HG02981 (cell line): ENCODE measurements around the gene ATP6V0D1.
"Not testable (repeated sequence)": the region's sequence is repeated elsewhere in the genome, so short reads cannot be mapped to it uniquely, and the experiment has no call there.

Experiments used
- ATAC-seq: cut with Tn5 transposase; IDR thresholded peaks from one replicate; pipeline ENCODE4 v1.9.1; 2021; ENCODE audit warnings: mild to moderate bottlenecking, moderate library complexity; ENCODE audit not compliant: unreplicated experiment

ATP6V0D1 gene

DNA sequence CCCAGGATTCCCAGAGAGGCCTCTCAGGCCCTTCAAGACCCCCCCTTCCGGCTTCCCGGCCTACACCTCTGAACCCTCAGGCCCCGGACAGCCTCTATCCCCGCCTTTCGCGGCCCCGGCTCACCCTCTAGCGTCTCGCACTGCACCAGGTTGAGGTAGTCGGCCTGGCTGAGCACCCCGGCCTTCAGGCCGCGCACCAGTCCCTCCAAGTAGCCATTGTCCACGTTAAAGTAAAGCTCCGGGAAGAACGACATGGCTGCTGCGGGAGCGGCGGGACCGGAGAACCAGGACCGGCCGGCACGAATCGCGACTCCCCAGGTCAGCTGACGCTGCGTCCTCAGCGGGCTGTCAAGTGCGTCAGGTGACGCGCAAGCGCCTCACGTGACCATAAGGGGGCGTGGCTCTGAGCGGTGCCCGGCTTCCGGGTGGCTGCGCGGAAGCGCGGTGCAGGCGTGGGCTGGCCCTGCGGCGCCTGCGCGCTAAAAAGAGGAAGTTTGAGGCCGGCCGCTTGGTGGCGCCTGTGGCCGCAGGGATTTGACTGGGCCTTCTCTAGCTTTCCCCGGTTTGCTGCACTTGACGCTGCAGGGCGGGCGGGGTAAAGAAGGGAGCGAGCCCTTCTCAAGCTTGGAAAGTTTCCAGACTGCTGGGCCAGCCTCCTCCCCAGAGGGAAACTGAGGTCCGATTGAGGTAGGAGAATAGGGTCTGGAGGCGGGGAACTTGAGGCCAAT, at the start of gene ATP6V0D1:
Gene ATP6V0D1, minus strand, starts transcription at position 325 of the 728 bp plus-strand sequence. Its CDS starts 71 bp downstream, at position 254.
- ATAC-seq: peak; percentile 90

DNA sequence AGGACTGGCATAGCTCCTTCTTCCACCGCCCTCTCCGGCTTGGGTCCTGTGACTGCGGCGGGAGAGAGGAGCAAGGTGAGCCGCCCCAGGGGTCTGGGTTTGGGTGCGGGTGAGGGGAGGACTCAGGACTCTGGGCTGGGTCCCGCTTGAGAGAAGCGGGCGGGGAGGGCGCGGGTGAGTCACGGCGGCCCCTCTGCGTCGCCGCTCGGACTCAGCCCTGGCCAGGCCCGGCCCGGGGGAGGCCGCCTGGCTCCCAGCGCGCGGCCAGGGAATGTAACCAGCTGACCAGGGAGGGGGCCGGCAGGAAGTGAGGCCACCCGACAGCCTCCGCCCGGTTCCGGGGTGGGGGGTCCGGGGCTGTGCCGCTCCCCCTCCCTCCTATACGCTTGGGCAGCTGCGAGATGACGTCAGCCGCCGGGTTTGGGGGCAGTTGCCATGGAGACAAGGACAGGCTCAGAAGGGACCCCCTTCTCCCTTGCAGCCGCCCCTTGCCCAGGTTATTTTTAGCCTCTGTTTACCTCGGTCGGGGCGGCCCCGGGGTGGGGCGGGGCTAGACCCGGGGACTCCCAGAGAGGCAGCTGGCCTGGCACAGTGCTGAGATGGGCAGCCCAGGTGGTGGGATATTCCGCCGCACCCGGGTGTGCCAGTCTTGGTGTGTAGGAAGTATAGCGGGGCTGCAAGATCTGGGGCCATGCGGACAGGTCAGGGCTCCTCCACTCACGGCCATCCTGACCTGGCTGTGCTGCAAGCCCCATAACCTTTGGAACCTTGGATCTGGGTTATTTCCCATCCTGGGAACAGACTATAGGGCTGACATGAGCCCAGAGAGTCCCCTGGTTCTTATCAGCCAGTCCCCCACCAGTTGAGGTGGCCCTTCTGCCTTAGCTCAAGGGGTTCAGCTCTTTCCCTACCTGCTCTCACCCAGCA, 49.3 kb upstream of the ATP6V0D1 start:
- ATAC-seq: no peak

DNA sequence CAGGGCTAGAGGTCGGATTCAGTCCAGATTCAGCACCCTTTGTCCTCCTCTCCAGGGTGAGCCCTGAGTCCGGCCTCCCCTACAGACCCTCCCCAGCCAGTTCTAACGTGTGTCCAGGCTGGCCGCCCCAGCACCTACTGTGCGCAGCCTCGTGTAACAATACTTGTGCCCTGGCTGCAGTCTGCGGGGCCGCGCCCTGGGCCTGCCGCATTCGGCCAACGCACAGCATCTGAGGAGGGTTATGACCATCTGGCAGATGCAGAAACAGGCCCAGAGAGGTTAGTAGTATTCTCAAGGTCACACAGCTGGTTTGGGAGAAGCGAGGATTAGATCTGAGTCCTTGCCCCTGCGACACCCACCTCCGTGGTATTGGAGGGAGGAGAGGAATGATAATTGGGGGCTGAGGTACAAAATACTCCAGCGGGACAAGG, 48.6 kb upstream of the ATP6V0D1 start:
- ATAC-seq: no peak

DNA sequence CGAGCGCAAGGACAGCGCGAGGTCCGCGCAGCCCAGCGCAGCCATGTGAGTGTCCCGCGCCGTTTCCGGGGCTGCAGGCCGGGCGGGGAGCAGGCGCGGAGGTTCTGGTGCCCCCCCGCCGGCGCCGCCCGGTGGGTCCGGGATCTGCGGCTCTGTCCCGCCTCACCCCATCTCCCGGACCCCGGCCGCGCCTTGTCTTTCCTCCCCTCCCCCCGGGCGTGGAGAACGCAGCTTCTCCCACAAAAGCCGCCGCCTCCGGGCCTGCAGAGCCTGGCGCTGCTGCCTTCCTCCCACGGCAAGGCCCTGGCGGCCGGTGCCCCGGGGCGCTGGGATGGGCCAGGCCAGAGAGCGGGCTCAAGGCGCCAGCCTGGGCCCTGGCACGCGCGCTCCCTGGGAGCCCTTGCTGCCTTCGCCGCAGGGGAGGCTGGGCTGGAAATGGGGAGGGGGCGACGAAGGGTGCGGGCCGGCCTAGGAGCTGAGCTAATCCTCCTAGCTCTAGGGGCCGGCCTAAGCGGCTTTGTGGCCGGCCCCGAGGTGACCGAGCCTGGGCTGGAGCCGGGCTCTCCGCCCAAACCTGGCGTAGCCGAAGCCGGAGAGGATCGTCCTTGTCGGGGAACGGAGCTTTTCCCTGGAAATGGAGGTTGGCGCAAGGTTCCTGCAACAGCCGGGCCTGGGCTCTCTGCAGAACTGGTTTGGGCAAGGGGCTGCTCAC, 48.1 kb upstream of the ATP6V0D1 start:
- no peak for ATAC-seq

DNA sequence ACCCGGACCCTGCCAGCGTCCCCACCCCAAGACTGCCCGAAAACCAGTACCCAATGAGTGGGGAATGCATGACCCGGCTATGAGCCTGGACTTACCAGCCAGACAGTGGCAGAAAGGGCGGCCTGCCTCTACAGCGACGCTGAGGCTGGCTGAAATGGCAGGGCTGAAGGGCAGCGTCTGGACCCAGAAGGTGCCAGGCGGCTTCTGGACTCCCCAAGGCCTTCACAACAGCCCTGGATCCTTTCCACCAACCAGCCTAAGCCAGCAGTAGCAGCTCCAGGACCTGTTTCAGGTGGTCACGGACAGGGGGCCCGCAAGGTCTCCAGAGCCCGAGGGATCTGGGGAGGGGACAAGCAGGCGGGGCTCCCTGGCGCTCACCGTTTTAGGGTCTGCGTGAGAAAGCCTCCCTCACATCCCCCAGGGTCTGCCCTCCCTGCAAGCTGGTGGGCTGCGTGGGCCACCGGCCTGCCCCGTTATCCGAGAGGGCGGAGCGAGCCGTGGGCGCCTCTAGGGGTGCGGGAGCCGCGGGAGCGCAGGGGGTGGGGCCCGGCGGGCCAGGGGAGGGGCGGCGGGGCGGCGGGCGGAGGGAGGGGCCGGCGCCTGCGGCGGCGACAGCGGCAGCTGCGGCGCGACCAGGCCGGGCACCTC, 47.4 kb upstream of the ATP6V0D1 start, which contains the start of gene RIPOR1:
Gene RIPOR1, plus strand, starts transcription at position 608 of the 648 bp plus-strand sequence. CDS start 9,618 bp downstream, outside the sequence.
- no peak for ATAC-seq

DNA sequence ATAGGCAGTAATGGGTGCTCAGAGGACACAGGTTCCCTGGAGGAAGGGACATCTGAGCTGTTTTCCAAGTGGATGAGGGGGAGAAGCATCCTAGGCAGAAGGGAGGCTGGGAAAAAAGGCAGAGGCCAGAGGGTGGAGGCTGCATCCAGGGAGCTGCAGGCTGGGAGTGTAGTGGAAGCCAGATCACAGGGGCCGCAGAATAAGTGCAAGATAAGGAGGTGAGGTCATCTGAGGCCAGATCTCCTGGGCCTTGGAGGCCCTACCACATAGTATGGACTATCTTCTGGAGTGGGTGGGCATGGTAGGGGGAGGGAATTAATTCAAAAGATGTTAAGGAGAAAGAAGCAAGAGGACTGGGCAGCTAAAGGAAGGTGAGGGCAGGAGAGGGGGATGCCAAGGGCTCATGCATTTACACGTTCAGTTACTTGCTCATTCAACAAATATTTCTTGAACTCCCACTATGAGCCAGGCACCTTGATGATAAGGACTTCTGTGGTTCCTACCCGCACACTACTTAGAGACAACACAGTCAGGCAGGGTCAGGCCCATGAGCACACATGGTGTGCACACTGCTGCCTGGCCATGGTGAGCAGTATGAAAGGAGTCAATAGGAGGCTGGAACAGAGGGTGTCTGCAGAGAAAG, 45.3 kb upstream of the ATP6V0D1 start:
- ATAC-seq: no peak

DNA sequence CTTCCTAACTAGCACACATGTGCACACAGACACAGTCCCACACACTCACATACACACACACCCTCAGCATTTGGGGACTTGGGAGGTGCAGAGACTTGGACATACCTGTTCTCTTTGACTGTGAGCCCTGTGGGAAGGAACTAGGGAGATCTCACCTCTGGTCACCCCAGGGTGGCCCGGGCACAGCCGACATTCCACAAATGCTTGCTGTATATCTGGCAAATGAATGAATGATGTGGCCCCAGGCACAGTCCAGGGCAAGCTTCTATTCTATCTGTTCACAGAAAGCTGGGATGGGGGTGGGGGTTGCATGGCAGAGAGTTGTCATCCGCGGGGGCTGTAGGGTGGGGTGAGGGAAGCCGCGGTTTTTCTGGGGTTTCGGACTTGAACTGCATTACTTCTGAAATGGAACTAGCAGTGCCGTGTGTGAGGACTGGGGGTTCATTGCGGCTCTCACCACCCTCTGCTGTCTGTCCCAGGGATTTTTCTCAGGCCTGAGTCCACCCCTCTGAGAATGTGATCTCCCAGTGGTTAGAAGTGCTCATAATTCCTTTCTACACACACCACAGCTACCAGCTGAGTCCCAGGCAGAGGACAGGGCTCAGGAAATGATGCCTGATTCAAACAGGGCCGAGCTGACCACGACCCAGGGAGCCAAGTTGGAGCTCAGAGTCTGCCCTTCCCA, 44.4 kb upstream of the ATP6V0D1 start:
- ATAC-seq: no peak

DNA sequence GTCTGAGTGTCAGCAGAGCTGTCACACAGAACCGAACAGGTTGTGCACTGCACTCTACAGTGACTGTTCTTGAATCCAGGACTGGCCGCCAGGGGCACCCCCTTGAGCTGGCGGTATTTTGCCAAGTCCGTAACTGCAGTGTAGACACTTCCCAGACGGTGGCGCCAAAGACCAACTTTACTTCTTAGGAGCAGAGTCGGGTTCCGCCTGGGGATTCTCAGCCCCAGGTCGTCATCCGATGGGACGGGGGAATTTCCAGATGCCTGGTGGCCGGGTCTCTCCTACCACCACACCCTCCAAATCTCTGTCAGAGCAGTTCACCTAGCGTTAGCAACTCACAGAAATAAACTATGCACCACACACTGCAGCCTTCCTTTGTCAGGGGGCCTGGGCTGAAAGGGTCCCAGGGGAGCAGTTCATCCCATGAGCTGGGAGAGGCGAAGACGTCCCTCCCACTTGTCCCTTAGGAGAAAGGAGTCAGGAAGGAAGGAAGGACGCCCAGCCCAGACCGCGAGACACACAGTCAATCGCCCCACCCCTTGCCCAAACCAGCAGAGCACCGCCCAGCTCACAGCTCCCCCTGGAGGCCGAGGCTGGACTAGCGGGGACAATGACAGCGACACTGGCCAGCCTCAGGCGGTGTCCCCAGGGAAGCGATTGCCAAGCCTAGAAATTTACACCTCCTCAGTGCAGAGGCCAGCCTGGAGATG, 40.3 kb upstream of the ATP6V0D1 start:
- ATAC-seq: peak; percentile 68

DNA sequence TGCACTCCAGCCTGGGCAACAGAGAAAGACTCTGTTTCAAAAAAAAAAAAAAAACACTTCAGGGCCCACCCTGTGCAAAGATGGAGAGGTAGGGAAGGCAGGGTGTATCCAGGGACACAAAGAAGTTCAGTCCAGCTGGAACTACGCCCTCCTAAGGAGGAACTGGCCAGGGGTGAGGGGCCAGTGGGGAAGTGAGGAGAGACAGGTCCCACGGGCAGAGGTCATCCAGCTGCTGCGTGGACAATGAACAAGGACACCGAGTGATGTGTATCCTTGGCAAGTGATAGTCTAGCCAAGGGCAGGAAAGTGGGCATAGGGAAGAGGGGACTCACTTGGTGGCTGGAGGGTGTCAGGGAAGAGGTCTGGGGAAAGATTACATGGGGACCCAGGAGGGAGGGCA, 38.3 kb upstream of the ATP6V0D1 start:
- no peak for ATAC-seq

DNA sequence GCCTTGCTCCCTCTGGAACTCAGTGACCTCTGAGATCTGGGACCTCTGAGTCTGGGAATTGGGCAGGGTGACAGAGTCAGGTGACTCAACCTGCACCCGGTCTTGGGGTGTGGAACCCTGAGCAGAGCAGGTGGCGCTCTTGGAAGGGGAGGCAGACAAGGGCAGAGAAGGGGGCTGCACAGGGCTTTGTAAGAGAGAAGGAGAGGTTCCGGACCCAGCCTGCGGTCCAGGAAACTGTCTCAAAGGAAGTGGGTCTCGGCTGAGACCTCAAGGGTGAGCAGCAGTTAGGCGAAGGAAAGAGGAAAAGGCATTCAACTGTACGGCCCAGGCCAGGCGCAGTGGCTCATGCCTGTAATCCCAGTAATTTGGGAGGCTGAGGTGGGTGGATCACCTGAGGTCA, 37.7 kb upstream of the ATP6V0D1 start:
- ATAC-seq: no peak

DNA sequence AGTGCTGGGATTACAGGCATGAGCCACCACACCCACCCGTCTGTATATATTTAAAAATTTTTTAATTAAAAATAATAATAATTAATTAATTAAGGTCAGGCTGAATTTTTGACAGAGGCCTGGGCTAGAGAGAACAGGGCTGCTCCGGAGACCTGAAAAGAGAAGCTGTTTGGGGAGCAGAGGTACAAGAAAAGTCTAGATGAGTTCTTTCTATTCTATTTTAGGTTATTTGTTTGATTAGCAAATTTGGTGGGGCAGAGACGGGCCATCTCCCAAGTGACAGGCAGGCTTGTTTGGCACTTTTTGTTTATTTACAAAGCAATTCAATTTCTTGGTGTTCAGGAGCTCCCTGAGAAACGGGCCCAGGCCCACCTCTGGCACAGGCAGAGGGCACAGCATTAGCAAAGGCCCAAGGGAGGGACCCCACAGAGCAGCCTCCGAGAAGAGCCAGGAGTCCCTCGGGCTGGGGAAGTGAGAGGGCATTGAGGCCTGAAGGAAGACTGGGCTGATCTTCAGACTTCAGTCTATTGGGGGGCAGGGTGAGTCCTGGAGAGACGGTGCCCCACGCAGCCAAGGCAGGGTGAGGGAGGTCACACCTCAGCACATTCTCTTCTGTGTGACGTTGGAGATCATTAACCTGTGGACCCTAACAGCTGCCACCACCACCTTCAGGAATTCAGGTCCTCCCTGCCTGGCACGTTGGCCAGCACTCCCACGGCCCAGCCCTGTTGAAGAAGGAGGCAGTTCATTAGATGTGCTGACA, 36.9 kb upstream of the ATP6V0D1 start:
- no peak for ATAC-seq

DNA sequence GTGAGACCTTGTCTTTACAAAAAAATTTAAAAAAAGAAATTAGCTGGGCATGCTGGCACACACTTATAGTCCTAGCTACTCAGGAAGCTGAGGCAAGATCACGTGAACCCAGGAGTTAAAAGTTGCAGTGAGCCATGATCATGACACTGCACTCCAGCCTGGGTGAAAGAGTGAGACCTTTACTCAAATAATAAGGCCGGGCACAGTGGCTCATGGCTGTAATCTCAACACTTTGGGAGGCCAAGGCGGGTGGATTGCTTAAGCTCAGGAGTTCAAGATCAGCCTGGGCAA, 36.1 kb upstream of the ATP6V0D1 start:
- no peak for ATAC-seq

DNA sequence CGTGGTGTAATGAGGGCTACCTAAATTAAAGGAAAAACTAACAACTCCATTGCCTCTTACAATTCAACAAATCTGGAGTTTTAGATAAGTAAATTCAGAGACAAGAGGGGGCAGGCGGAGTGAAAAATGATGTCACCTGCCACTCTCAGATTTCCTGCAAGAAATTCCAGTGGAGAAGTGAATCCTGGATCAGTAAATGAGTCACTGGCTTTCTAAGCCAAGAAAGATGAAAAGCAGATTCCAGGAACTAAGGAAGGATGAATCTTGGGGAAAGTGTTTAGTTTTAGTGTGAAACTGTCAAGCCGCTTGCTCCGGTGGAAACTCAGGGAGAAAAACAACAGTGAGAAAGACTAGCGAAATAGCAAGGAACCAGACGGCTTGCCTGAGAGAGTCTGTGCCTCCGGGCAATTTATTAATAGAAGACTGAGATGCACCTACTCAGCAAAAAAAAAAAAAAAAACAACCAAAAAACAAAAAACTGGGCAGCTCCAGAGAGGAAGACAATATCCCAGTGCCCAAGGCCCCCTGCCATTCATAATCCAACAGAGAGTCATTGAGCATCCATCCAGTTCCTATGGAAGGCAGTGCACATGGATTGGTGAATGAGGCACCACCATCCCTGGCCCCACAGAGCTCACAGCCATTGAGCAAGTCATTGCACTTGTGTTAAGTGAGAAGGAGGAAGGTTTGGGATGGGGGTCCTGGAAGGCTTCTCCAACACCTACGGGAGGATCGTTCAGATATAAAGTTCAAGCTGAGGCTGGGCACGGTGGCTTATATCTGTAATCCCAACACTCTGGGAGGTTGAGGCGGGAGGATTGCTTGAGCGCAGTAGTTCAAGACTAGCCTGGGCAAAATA, 35.6 kb upstream of the ATP6V0D1 start:
- no peak for ATAC-seq

DNA sequence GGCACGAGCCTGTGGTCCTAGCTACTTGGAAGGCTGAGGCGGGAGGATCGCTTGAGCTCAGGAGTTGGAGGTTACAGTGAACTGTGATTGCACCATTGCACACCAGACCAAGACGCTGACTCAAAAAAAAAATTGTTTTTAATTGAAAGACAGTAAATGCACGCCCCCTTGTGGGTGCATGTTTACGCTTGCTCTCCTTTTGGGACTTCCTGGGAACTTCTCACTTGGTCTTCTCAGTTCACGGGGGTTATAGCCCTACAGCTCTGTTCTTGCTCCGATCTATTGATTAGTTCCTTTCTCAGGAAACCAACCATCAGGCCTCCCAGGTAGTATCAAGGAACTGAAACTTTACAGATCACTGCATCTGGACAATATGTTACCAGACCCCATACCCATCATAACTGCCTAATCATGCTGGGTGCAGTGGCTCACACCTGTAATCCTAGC, 33.4 kb upstream of the ATP6V0D1 start:
- ATAC-seq: peak; percentile 62

DNA sequence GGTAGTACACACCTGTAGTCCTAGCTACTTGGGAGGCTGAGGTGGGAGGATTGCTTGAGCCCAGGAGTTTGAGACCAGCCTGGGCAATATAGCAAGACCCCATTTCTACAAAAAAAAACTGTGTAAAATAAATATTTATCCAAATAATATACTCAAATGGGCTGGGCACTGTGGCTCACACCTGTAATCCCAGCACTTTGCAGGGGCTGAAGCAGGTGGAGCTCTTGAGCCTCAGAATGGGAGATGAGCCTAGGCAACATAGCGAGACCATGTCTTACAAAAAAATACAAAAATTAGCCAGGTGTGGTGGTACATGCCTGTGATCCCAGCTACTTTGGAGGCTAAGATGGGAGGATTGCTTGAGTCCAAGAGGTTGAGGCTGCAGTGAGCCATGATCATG, 32.9 kb upstream of the ATP6V0D1 start:
- ATAC-seq: not testable (repeated sequence)

DNA sequence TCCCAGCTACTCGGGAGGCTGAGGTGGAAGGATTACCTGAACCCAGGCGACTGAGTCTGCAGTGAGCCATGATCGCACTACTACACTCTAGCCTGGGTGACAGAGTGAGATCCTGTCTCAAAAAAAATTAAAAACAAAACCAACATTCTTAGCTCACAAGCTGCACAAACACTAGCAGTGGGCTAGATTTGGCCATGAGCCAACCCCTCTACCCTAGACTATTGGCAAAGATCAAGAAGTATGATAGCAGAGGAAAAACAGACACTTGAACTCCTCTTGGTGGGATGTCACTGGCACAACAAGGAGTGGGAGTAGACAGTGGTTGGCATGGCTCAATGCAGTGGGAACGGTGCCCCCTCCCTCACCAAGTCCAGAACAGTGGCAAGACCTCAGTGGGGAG, 28.1 kb upstream of the ATP6V0D1 start:
- ATAC-seq: no peak

DNA sequence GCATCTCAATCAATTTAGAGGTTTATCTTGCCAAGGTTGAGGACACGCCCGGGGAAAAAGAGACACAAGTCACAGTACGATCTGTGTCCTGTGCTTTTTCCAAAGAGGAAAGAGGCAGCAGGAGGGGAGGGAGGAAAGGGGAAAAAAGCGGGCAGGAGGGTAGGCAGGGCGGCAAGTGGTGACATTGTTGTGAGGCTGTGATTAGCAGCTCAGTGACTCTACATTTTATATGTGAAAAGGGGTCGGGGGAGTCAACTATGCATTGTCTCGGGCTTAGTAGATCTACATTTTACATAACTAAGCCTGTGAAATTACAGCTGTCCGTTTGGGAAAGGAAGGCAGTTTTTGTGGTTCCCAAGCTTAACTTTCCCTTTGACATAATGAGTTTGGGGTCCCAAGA, 25.5 kb upstream of the ATP6V0D1 start:
- no peak for ATAC-seq
